Osteoblast (primary cell): ENCODE data around the gene CTNNA2. TPM values are rescaled to one million over a fixed set of nuclear protein-coding genes. Genes with fewer than 3 reads are reported as not detected.

Experiments
- DNase-seq: peaks from one replicate; pipeline ENCODE4 v3.0.0; 2011; ENCODE audit warnings: low spot score, mixed read lengths; ENCODE audit not compliant: insufficient read length; ENCODE audit errors: missing footprints
- H2AFZ ChIP-seq: 2 replicates; pipeline ENCODE4 v1.6.0; 2011; ENCODE audit warnings: mild to moderate bottlenecking, low read length
- H3K27ac ChIP-seq: 2 replicates; pipeline ENCODE4 v1.5.1; 2011; ENCODE audit warnings: mild to moderate bottlenecking, low read depth, low read length, moderate library complexity
- H3K27me3 ChIP-seq: 2 replicates; pipeline ENCODE4 v1.6.0; 2012; ENCODE audit warnings: mild to moderate bottlenecking, control low read depth, inconsistent platforms, low read length, moderate library complexity; ENCODE audit not compliant: insufficient read depth
- H3K36me3 ChIP-seq: 2 replicates; pipeline ENCODE4 v1.5.1; 2011; ENCODE audit warnings: mild to moderate bottlenecking, low read length, control low read depth, moderate library complexity; ENCODE audit not compliant: insufficient read depth
- H3K4me1 ChIP-seq: 2 replicates; pipeline ENCODE4 v1.5.1; 2011; ENCODE audit warnings: mild to moderate bottlenecking, low read length, control low read depth, moderate library complexity; ENCODE audit not compliant: insufficient read depth
- H3K4me2 ChIP-seq: 2 replicates; pipeline ENCODE4 v1.6.0; 2011; ENCODE audit warnings: mild to moderate bottlenecking, low read length; ENCODE audit not compliant: insufficient read depth
- H3K4me3 ChIP-seq: fragments of 200-600 bp; sonication (generic); 3 replicates; pipeline ENCODE4 v1.5.1; 2012; ENCODE audit warnings: mild to moderate bottlenecking, low read length, inconsistent platforms; ENCODE audit not compliant: insufficient read depth
- H3K79me2 ChIP-seq: 2 replicates; pipeline ENCODE4 v1.6.0; 2012; ENCODE audit warnings: mild to moderate bottlenecking, low read length, control low read depth, inconsistent platforms; ENCODE audit not compliant: insufficient read depth
- H3K9me3 ChIP-seq: 2 replicates; pipeline ENCODE4 v1.5.1; 2011; ENCODE audit warnings: low read depth, low read length, control low read depth
- H4K20me1 ChIP-seq: 2 replicates; pipeline ENCODE4 v1.6.0; 2012; ENCODE audit warnings: mild to moderate bottlenecking, low read length, control low read depth; ENCODE audit not compliant: insufficient read depth
- CTCF ChIP-seq: IDR thresholded peaks from 2 replicates; pipeline ENCODE4 v1.5.1; 2011; ENCODE audit warnings: mild to moderate bottlenecking, low read depth, low read length, moderate library complexity; ENCODE audit errors: extremely low read depth
- total RNA-seq: library from RNA; depleted of rRNA; stranded (reverse); fragments of >200 nt; gene quantifications from 2 replicates; pipeline ENCODE4 v1.2.3, GENCODE V29; 2012

Gene CTNNA2
- total RNA-seq, 1 donor, result not detected

GRCh38 chr2:80186262-80186661, 673.4 kb downstream of the CTNNA2 start:
- H3K4me1 ChIP-seq, result no peaks in the 10 kb centered on the region
- no peaks in the 10 kb centered on the region for H3K9me3 ChIP-seq
- H3K36me3 ChIP-seq, result no peaks in the 10 kb centered on the region
- no peak for TF ChIP-seq CTCF
- H3K79me2 ChIP-seq, result no peaks in the 10 kb centered on the region
- H3K4me2 ChIP-seq, result no peak overlapping the region
- no peaks in the 10 kb centered on the region for H4K20me1 ChIP-seq
- no peaks in the 10 kb centered on the region for H3K27me3 ChIP-seq
- no peak overlapping the region for H3K27ac ChIP-seq
- DNase-seq, result no peak
- H2AFZ ChIP-seq, result no peak overlapping the region
- H3K4me3 ChIP-seq, result no peak overlapping the region

GRCh38 chr2:80187156-80187555, 674.3 kb downstream of the CTNNA2 start:
- Histone ChIP-seq H2AFZ (no peak overlapping the region), H3K27me3 (no peaks in the 10 kb centered on the region), H3K4me2 (no peak overlapping the region), H3K4me3 (no peak overlapping the region), H3K36me3 (no peaks in the 10 kb centered on the region), H3K4me1 (no peaks in the 10 kb centered on the region), H3K27ac (no peak overlapping the region), H3K79me2 (no peaks in the 10 kb centered on the region), H4K20me1 (no peaks in the 10 kb centered on the region), H3K9me3 (no peaks in the 10 kb centered on the region)
- TF ChIP-seq CTCF, result no peak
- no peak for DNase-seq

- Histone ChIP-seq H3K27ac (no peak overlapping the region), H3K4me2 (no peak overlapping the region), H3K27me3 (no peaks in the 10 kb centered on the region), H3K4me1 (no peaks in the 10 kb centered on the region), H3K79me2 (no peaks in the 10 kb centered on the region), H4K20me1 (no peaks in the 10 kb centered on the region), H3K36me3 (no peaks in the 10 kb centered on the region), H3K9me3 (no peaks in the 10 kb centered on the region), H3K4me3 (no peak overlapping the region), H2AFZ (no peak overlapping the region)
- no peak for DNase-seq
- TF ChIP-seq CTCF, result no peak
These were observed 677.3 kb downstream of the CTNNA2 start for GRCh38 chr2:80190166-80190565.

- TF ChIP-seq CTCF, result no peak
- no peaks in the 10 kb centered on the region for H3K4me1 ChIP-seq
- no peaks in the 10 kb centered on the region for H3K27me3 ChIP-seq
- H3K79me2 ChIP-seq, result no peaks in the 10 kb centered on the region
- no peak for DNase-seq
- H3K4me3 ChIP-seq, result no peak overlapping the region
- H3K36me3 ChIP-seq, result no peaks in the 10 kb centered on the region
- no peak overlapping the region for H3K4me2 ChIP-seq
- H2AFZ ChIP-seq, result no peak overlapping the region
- H3K27ac ChIP-seq, result no peak overlapping the region
- no peaks in the 10 kb centered on the region for H3K9me3 ChIP-seq
- no peaks in the 10 kb centered on the region for H4K20me1 ChIP-seq
These were observed 680.7 kb downstream of the CTNNA2 start for GRCh38 chr2:80193566-80193965.
